ENCODE measurements around the gene CCDC177. TPM values are rescaled to one million over a fixed set of nuclear protein-coding genes. Genes with fewer than 3 reads are reported as not detected.

CCDC177 gene
- total and polyA plus RNA-seq, 4 donors, result 0.08 TPM; not detected in 3

GRCh38 chr14:69573831-69574262 is 824 bp downstream of the CCDC177 start:
- peaks cover 8 to 33% (median 15%) of the 10 kb centered on the region in 4 donors for H3K4me1 ChIP-seq (ENCODE audit: control insufficient read depth in 4 of 4, insufficient read depth in 4 of 4, low read length in 3 of 4)
- H3K9ac ChIP-seq (ENCODE audit: low read depth in 1 of 2, low read length in 2 of 2), result no peak overlapping the region
- TF ChIP-seq HNF4A (conservative IDR thresholded peaks at IDR 0.05), result no peak
- TF ChIP-seq JUND (IDR thresholded peaks at IDR 0.05), result no peak
- no peak for TF ChIP-seq CTCF (IDR thresholded peaks at IDR 0.05; ENCODE audit: low read depth, low read length, missing input control)
- no peak for TF ChIP-seq EGR1 (IDR thresholded peaks at IDR 0.05; ENCODE audit: low read depth in 2 of 2)
- no peak for TF ChIP-seq NR2F2 (IDR thresholded peaks at IDR 0.05)
- no peak for TF ChIP-seq ZBTB33 (IDR thresholded peaks at IDR 0.05)
- no peak overlapping the region for H3K27ac ChIP-seq (ENCODE audit: low read depth in 1 of 2, low read length in 2 of 2)
- H3K36me3 ChIP-seq (ENCODE audit: control insufficient read depth in 4 of 4, insufficient read depth in 3 of 4, low read depth in 1 of 4, low read length in 3 of 4), result no peaks in the 10 kb centered on the region
- DNase-seq (ENCODE audit: low spot score), result no peak
- 5% methylated on average over 15 of the region's 15 CpGs for WGBS
- peaks cover 0 to 16% (median 8%) of the 10 kb centered on the region in 4 donors for H3K27me3 ChIP-seq (ENCODE audit: control insufficient read depth in 4 of 4, insufficient read depth in 4 of 4, low read length in 3 of 4)
- no peak overlapping the region for H3K4me3 ChIP-seq (ENCODE audit: low read depth in 1 of 3, low read length in 3 of 3)
- H3K9me3 ChIP-seq (ENCODE audit: control insufficient read depth in 4 of 4, low read length in 3 of 4), result no peaks in the 10 kb centered on the region

- Histone ChIP-seq H3K4me3 (ENCODE audit: low read depth in 1 of 3, low read length in 3 of 3) (peak overlapping the region in 1 of 3 donors; percentile 48), H3K9me3 (ENCODE audit: control insufficient read depth in 4 of 4, low read length in 3 of 4) (no peaks in the 10 kb centered on the region), H3K27me3 (ENCODE audit: control insufficient read depth in 4 of 4, insufficient read depth in 4 of 4, low read length in 3 of 4) (peaks cover 0 to 16% (median 8%) of the 10 kb centered on the region in 4 donors), H3K27ac (ENCODE audit: low read depth in 1 of 2, low read length in 2 of 2) (no peak overlapping the region), H3K36me3 (ENCODE audit: control insufficient read depth in 4 of 4, insufficient read depth in 3 of 4, low read depth in 1 of 4, low read length in 3 of 4) (no peaks in the 10 kb centered on the region), H3K4me1 (ENCODE audit: control insufficient read depth in 4 of 4, insufficient read depth in 4 of 4, low read length in 3 of 4) (peaks cover 8 to 33% (median 15%) of the 10 kb centered on the region in 4 donors), H3K9ac (ENCODE audit: low read depth in 1 of 2, low read length in 2 of 2) (no peak overlapping the region)
- no peak for DNase-seq (ENCODE audit: low spot score)
- TF ChIP-seq HNF4A (conservative IDR thresholded peaks at IDR 0.05), result no peak
- no peak for TF ChIP-seq HNF4G (IDR thresholded peaks at IDR 0.05)
- TF ChIP-seq JUND (IDR thresholded peaks at IDR 0.05), result no peak
- no peak for TF ChIP-seq ZBTB33 (IDR thresholded peaks at IDR 0.05)
- TF ChIP-seq SP1 (IDR thresholded peaks at IDR 0.05), result no peak
- TF ChIP-seq YY1 (IDR thresholded peaks at IDR 0.05), result no peak
- TF ChIP-seq TAF1 (conservative IDR thresholded peaks at IDR 0.05), result no peak
- no peak for TF ChIP-seq GABPA (IDR thresholded peaks at IDR 0.05 in 1 of 2, conservative IDR thresholded peaks at IDR 0.05 in 1 of 2)
- no peak for TF ChIP-seq EGR1 (IDR thresholded peaks at IDR 0.05; ENCODE audit: low read depth in 2 of 2)
- TF ChIP-seq FOXA1 (IDR thresholded peaks at IDR 0.05), result no peak
- TF ChIP-seq, protein P1, sequence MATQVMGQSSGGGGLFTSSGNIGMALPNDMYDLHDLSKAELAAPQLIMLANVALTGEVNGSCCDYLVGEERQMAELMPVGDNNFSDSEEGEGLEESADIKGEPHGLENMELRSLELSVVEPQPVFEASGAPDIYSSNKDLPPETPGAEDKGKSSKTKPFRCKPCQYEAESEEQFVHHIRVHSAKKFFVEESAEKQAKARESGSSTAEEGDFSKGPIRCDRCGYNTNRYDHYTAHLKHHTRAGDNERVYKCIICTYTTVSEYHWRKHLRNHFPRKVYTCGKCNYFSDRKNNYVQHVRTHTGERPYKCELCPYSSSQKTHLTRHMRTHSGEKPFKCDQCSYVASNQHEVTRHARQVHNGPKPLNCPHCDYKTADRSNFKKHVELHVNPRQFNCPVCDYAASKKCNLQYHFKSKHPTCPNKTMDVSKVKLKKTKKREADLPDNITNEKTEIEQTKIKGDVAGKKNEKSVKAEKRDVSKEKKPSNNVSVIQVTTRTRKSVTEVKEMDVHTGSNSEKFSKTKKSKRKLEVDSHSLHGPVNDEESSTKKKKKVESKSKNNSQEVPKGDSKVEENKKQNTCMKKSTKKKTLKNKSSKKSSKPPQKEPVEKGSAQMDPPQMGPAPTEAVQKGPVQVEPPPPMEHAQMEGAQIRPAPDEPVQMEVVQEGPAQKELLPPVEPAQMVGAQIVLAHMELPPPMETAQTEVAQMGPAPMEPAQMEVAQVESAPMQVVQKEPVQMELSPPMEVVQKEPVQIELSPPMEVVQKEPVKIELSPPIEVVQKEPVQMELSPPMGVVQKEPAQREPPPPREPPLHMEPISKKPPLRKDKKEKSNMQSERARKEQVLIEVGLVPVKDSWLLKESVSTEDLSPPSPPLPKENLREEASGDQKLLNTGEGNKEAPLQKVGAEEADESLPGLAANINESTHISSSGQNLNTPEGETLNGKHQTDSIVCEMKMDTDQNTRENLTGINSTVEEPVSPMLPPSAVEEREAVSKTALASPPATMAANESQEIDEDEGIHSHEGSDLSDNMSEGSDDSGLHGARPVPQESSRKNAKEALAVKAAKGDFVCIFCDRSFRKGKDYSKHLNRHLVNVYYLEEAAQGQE (IDR thresholded peaks at IDR 0.05), result no peak
- no peak for TF ChIP-seq NR2F2 (IDR thresholded peaks at IDR 0.05)
- WGBS, result 16% methylated on average over 51 of the region's 51 CpGs
These were observed 1.4 kb downstream of the CCDC177 start for GRCh38 chr14:69573205-69573830.
